Neural crest cell (in vitro differentiated cells): Measurements from ENCODE around the gene CCDC85C. TPM values are rescaled to one million over a fixed set of nuclear protein-coding genes. Genes with fewer than 3 reads are reported as not detected.

Experiments
- DNase-seq: peaks from one replicate; pipeline ENCODE4 v3.0.0; 2021; ENCODE audit warnings: low read depth, mixed read lengths, low spot score
- H3K27ac Mint-ChIP-seq: one replicate; pipeline ENCODE4 v1.8.0; 2021; ENCODE audit warnings: mild to moderate bottlenecking, mixed read lengths; ENCODE audit not compliant: unreplicated experiment
- H3K27me3 Mint-ChIP-seq: 2 replicates; pipeline ENCODE4 v1.8.0; 2021; ENCODE audit warnings: low read depth, mild to moderate bottlenecking, mixed read lengths
- H3K36me3 Mint-ChIP-seq: 2 replicates; pipeline ENCODE4 v1.8.0; 2021; ENCODE audit warnings: low read depth, mild to moderate bottlenecking, mixed read lengths
- H3K4me1 Mint-ChIP-seq: 2 replicates; pipeline ENCODE4 v1.8.0; 2021; ENCODE audit warnings: mixed read lengths
- H3K4me3 Mint-ChIP-seq: one replicate; pipeline ENCODE4 v1.8.0; 2021; ENCODE audit warnings: mild to moderate bottlenecking, mixed read lengths
- H3K9me3 Mint-ChIP-seq: 2 replicates; pipeline ENCODE4 v1.8.0; 2021; ENCODE audit warnings: mixed read lengths
- total RNA-seq: library from RNA; stranded (reverse); gene quantifications from 2 replicates; pipeline ENCODE4 v1.2.1, GENCODE V29; 2021
- TF ChIP-seq, protein P1 (sequence below): fragments of 200-600 bp; sonication (generic); conservative IDR thresholded peaks from 2 replicates; pipeline ENCODE4 v1.5.0; 2021; ENCODE audit warnings: antibody characterized with exemption, mild to moderate bottlenecking

The CCDC85C gene
- total RNA-seq, 1 donor from 2014 or later: 31.4 TPM

- Mint-ChIP-seq H3K36me3 (no peaks in the 10 kb centered on the region), H3K27ac (no peak overlapping the region), H3K27me3 (no peaks in the 10 kb centered on the region), H3K4me1 (peaks cover 15% of the 10 kb centered on the region), H3K4me3 (no peak overlapping the region), H3K9me3 (no peaks in the 10 kb centered on the region)
- TF ChIP-seq, protein P1, sequence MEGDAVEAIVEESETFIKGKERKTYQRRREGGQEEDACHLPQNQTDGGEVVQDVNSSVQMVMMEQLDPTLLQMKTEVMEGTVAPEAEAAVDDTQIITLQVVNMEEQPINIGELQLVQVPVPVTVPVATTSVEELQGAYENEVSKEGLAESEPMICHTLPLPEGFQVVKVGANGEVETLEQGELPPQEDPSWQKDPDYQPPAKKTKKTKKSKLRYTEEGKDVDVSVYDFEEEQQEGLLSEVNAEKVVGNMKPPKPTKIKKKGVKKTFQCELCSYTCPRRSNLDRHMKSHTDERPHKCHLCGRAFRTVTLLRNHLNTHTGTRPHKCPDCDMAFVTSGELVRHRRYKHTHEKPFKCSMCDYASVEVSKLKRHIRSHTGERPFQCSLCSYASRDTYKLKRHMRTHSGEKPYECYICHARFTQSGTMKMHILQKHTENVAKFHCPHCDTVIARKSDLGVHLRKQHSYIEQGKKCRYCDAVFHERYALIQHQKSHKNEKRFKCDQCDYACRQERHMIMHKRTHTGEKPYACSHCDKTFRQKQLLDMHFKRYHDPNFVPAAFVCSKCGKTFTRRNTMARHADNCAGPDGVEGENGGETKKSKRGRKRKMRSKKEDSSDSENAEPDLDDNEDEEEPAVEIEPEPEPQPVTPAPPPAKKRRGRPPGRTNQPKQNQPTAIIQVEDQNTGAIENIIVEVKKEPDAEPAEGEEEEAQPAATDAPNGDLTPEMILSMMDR: no peak
- no peak for DNase-seq
Observed at GRCh38 chr14:99473458-99473857, 130.5 kb downstream of the CCDC85C start.

DNA sequence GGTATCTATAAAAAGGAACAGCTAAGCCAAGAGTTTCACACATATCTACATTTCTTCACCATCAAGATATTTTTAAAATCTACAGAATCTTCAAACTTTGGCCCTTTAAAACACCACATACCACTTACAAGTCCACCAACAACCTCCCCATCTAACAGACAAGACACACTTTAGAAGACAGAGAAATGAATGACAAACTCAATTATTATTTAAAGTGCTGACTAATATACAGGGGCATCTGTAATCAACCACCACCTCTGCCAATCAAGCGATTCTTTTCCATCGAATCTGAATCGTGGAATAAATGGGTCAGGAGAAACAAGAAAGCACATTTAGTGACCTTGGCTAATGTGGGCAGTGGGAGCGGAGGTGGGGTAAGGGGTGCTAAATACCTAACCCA, 131.1 kb downstream of the CCDC85C start:
- TF ChIP-seq, protein P1: no peak
- Mint-ChIP-seq H3K4me3 (no peak overlapping the region), H3K9me3 (no peaks in the 10 kb centered on the region), H3K27me3 (no peaks in the 10 kb centered on the region), H3K27ac (no peak overlapping the region), H3K36me3 (no peaks in the 10 kb centered on the region), H3K4me1 (peaks cover 12% of the 10 kb centered on the region)
- no peak for DNase-seq

- H3K4me1 Mint-ChIP-seq: peaks cover 9% of the 10 kb centered on the region
Observed at GRCh38 chr14:99471731-99472130, 132.3 kb downstream of the CCDC85C start.

DNA sequence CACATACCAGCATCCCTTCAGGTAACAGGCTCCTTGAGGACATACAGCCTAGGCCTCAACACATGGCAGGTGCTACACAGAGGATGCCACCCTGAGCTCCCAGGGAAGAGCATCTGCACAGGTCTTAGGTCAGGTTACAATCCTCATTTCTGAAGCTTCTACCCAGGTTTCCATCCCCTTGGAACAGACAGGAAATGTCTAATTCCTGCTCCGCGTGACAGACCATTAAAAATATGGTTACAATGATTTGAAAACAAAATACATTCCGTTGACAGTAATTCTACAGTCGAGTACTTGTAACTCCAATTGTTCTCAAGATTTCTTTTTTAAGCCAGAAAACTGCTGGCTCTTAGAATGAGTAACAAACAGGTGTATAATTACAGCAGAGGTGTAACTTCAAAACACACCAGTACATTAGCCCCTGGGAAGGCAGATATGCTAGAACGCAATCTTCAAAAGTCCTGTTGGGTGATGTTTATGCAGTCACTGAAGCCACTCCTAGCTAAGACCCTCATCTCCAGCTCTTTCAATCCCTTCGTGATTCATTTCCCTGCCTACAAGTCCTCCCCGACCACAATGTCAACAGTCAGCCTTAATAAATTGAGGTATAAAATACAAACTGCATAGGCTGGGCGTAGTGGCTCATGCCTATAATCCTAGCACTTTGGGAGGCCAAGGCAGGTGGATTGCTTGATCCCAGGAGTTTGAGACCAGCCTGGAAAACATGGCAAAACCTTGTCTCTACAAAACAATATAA, 135.0 kb downstream of the CCDC85C start:
- TF ChIP-seq, protein P1: no peak
- no peak overlapping the region for H3K4me3 Mint-ChIP-seq
- no peak for DNase-seq
- H3K27ac Mint-ChIP-seq: no peak overlapping the region
- H3K4me1 Mint-ChIP-seq: no peaks in the 10 kb centered on the region
- no peaks in the 10 kb centered on the region for H3K36me3 Mint-ChIP-seq
- H3K27me3 Mint-ChIP-seq: no peaks in the 10 kb centered on the region
- H3K9me3 Mint-ChIP-seq: no peaks in the 10 kb centered on the region

More at GRCh38 chr14:99471731-99472130, 132.3 kb downstream of the CCDC85C start:
- Mint-ChIP-seq H3K9me3 (no peaks in the 10 kb centered on the region), H3K27ac (no peak overlapping the region), H3K27me3 (no peaks in the 10 kb centered on the region), H3K4me3 (no peak overlapping the region), H3K36me3 (no peaks in the 10 kb centered on the region)
- DNase-seq: no peak
- TF ChIP-seq, protein P1: no peak

- no peaks in the 10 kb centered on the region for H3K27me3 Mint-ChIP-seq
- H3K4me3 Mint-ChIP-seq: no peak overlapping the region
- H3K4me1 Mint-ChIP-seq: no peaks in the 10 kb centered on the region
- no peak for DNase-seq
- TF ChIP-seq, protein P1: no peak
- peak overlapping the region; percentile 5 for H3K27ac Mint-ChIP-seq
- no peaks in the 10 kb centered on the region for H3K9me3 Mint-ChIP-seq
- H3K36me3 Mint-ChIP-seq: no peaks in the 10 kb centered on the region
Observed at GRCh38 chr14:99468081-99468480, 135.9 kb downstream of the CCDC85C start.
